Stromal cell of bone marrow (primary cell): ENCODE measurements around the gene PUDP.

ENCODE experiments used
- DNase-seq: peaks from one replicate; pipeline ENCODE4 v3.0.0-alpha.2; 2012; ENCODE audit warnings: low read depth

The PUDP gene

GRCh38 chrX:7073336-7073735, 74.6 kb downstream of the PUDP start:
- no peak for DNase-seq

GRCh38 chrX:7072856-7073255, 75.1 kb downstream of the PUDP start:
- DNase-seq, result no peak

- DNase-seq, result no peak
These were observed 76.6 kb downstream of the PUDP start for GRCh38 chrX:7071390-7071789.

GRCh38 chrX:7069556-7069955, 78.4 kb downstream of the PUDP start:
- no peak for DNase-seq

- no peak for DNase-seq
These were observed 79.0 kb downstream of the PUDP start for GRCh38 chrX:7068939-7069367.

GRCh38 chrX:7067256-7067655, 80.7 kb downstream of the PUDP start:
- no peak for DNase-seq

GRCh38 chrX:7065473-7065872, 82.5 kb downstream of the PUDP start:
- DNase-seq, result no peak

GRCh38 chrX:7062903-7063302, 85.0 kb downstream of the PUDP start:
- DNase-seq, result no peak

GRCh38 chrX:7062276-7062675, 85.7 kb downstream of the PUDP start:
- DNase-seq, result no peak

GRCh38 chrX:7061429-7061828, 86.5 kb downstream of the PUDP start:
- no peak for DNase-seq

- no peak for DNase-seq
These were observed 87.5 kb downstream of the PUDP start for GRCh38 chrX:7060444-7060843.

GRCh38 chrX:7059859-7060258, 88.1 kb downstream of the PUDP start:
- DNase-seq, result no peak

GRCh38 chrX:7059214-7059838, 88.6 kb downstream of the PUDP start:
- DNase-seq, result no peak

- DNase-seq, result no peak
These were observed 92.4 kb downstream of the PUDP start for GRCh38 chrX:7055386-7056137.

GRCh38 chrX:7054219-7055216, 93.4 kb downstream of the PUDP start:
- no peak for DNase-seq

- no peak for DNase-seq
These were observed 95.4 kb downstream of the PUDP start for GRCh38 chrX:7052541-7052940.

- no peak for DNase-seq
These were observed 97.7 kb downstream of the PUDP start for GRCh38 chrX:7050271-7050670.

GRCh38 chrX:7047951-7048350, 100.0 kb downstream of the PUDP start:
- no peak for DNase-seq

- DNase-seq, result no peak
These were observed 102.6 kb downstream of the PUDP start for GRCh38 chrX:7045238-7045955.

- peak; percentile 33 for DNase-seq
These were observed 104.0 kb downstream of the PUDP start for GRCh38 chrX:7043796-7044433.

GRCh38 chrX:7028246-7028645, 119.7 kb downstream of the PUDP start:
- peak; percentile 18 for DNase-seq
